Neural progenitor cell (in vitro differentiated cells): ENCODE measurements around the gene AGBL4. TPM values are rescaled to one million over a fixed set of nuclear protein-coding genes. Genes with fewer than 3 reads are reported as not detected.

Experiments
- DNase-seq: peaks from one replicate; pipeline ENCODE4 v3.0.0-alpha.2; 2016; ENCODE audit warnings: low spot score
- H2AFZ ChIP-seq: fragments of 200-600 bp; sonication (generic); replicated peaks from 2 replicates; pipeline ENCODE4 v1.6.1; 2016; ENCODE audit warnings: antibody characterized with exemption
- H3F3A ChIP-seq: fragments of 200-600 bp; sonication (generic); 2 replicates; pipeline ENCODE4 v1.6.1; 2016; ENCODE audit warnings: antibody characterized with exemption, low read depth
- H3K27ac ChIP-seq: fragments of 200-600 bp; sonication (generic); 2 replicates; pipeline ENCODE4 v1.5.1; 2016; ENCODE audit warnings: mild to moderate bottlenecking
- H3K27me3 ChIP-seq: fragments of 200-600 bp; sonication (generic); 2 replicates; pipeline ENCODE4 v1.6.1; 2016; ENCODE audit warnings: mild to moderate bottlenecking, moderate library complexity
- H3K36me3 ChIP-seq: fragments of 200-600 bp; sonication (generic); 2 replicates; pipeline ENCODE4 v1.5.1; 2016
- H3K4me1 ChIP-seq: fragments of 200-600 bp; sonication (generic); 2 replicates; pipeline ENCODE4 v1.6.1; 2016; ENCODE audit warnings: mixed run types
- H3K4me2 ChIP-seq: fragments of 200-600 bp; sonication (generic); 2 replicates; pipeline ENCODE4 v1.6.1; 2016
- H3K4me3 ChIP-seq: fragments of 200-600 bp; sonication (generic); 2 replicates; pipeline ENCODE4 v1.5.1; 2016
- H3K79me2 ChIP-seq: fragments of 200-600 bp; sonication (generic); 2 replicates; pipeline ENCODE4 v1.6.1; 2016; ENCODE audit warnings: low read depth
- H3K9ac ChIP-seq: fragments of 200-600 bp; sonication (generic); 2 replicates; pipeline ENCODE4 v1.6.1; 2016
- H3K9me3 ChIP-seq: fragments of 200-600 bp; sonication (generic); 2 replicates; pipeline ENCODE4 v1.5.1; 2016; ENCODE audit warnings: low read depth
- H4K20me1 ChIP-seq: fragments of 200-600 bp; sonication (generic); 2 replicates; pipeline ENCODE4 v1.6.1; 2016; ENCODE audit warnings: low read depth
- H3K27ac Mint-ChIP-seq: 3 replicates; pipeline ENCODE4 v1.8.0; 2021; ENCODE audit warnings: mixed read lengths
- H3K27me3 Mint-ChIP-seq: 2 replicates; pipeline ENCODE4 v1.8.0; 2022; ENCODE audit warnings: low read depth, mild to moderate bottlenecking, inconsistent platforms, moderate library complexity, mixed read lengths; ENCODE audit not compliant: insufficient read depth
- H3K36me3 Mint-ChIP-seq: 3 replicates; pipeline ENCODE4 v1.8.0; 2021; ENCODE audit warnings: mixed read lengths
- H3K4me1 Mint-ChIP-seq: 3 replicates; pipeline ENCODE4 v1.8.0; 2021; ENCODE audit warnings: mixed read lengths
- H3K4me3 Mint-ChIP-seq: 3 replicates; pipeline ENCODE4 v1.8.0; 2021; ENCODE audit warnings: mild to moderate bottlenecking, moderate library complexity, mixed read lengths
- H3K9me3 Mint-ChIP-seq: 3 replicates; pipeline ENCODE4 v1.8.0; 2020; ENCODE audit warnings: mixed read lengths
- CTCF ChIP-seq: fragments of 200-600 bp; sonication (generic); IDR thresholded peaks from 2 replicates; pipeline ENCODE4 v1.5.1; 2017; ENCODE audit warnings: antibody characterized with exemption, mild to moderate bottlenecking
- EZH2 ChIP-seq: fragments of 200-600 bp; sonication (generic); IDR thresholded peaks from 2 replicates; pipeline ENCODE4 v1.6.1; 2017; ENCODE audit warnings: antibody characterized with exemption, mild to moderate bottlenecking, moderate library complexity
- EZH2phosphoT487 ChIP-seq: fragments of 200-600 bp; sonication (generic); IDR thresholded peaks from 2 replicates; pipeline ENCODE4 v1.6.1; 2017; ENCODE audit warnings: antibody characterized with exemption
- total RNA-seq: library from RNA; depleted of rRNA; stranded (reverse); fragments of >200 nt; gene quantifications from 2 replicates; pipeline ENCODE4 v1.2.3, GENCODE V29; 2015; ENCODE audit warnings: low replicate concordance

Gene AGBL4
- total RNA-seq, 1 donor from 2014 or later: 1.5 TPM

- H3K9me3 Mint-ChIP-seq: no peaks in the 10 kb centered on the region
- peaks cover 19% of the 10 kb centered on the region for H3K4me1 ChIP-seq
- no peak overlapping the region for H3K27ac Mint-ChIP-seq
- no peak for TF ChIP-seq EZH2phosphoT487
- TF ChIP-seq EZH2: no peak
- no peaks in the 10 kb centered on the region for H3K9me3 ChIP-seq
- H3K4me1 Mint-ChIP-seq: peaks cover 38% of the 10 kb centered on the region
- H3F3A ChIP-seq: no peaks in the 10 kb centered on the region
- no peaks in the 10 kb centered on the region for H3K36me3 Mint-ChIP-seq
- H3K36me3 ChIP-seq: no peaks in the 10 kb centered on the region
- H3K4me2 ChIP-seq: peak overlapping the region; percentile 36
- peak; percentile 43 for DNase-seq
- no peak overlapping the region for H3K9ac ChIP-seq
- H3K4me3 ChIP-seq: no peak overlapping the region
- H3K27me3 ChIP-seq: no peaks in the 10 kb centered on the region
- no peaks in the 10 kb centered on the region for H3K27me3 Mint-ChIP-seq
- H3K79me2 ChIP-seq: no peaks in the 10 kb centered on the region
- H3K4me3 Mint-ChIP-seq: no peak overlapping the region
- no peak overlapping the region for H2AFZ ChIP-seq
- H4K20me1 ChIP-seq: no peaks in the 10 kb centered on the region
- no peak overlapping the region for H3K27ac ChIP-seq
Measured at GRCh38 chr1:48684381-48684780, 1339.4 kb downstream of the AGBL4 start.

GRCh38 chr1:48683839-48684238 is 1339.9 kb downstream of the AGBL4 start:
- no peak overlapping the region for H3K27ac Mint-ChIP-seq
- H3K4me1 Mint-ChIP-seq: peaks cover 38% of the 10 kb centered on the region
- H3K9me3 Mint-ChIP-seq: no peaks in the 10 kb centered on the region
- no peak for TF ChIP-seq CTCF
- TF ChIP-seq EZH2: no peak
- no peak for TF ChIP-seq EZH2phosphoT487
- Histone ChIP-seq H3K4me2 (peak overlapping the region; percentile 36), H3K4me3 (no peak overlapping the region), H3K27me3 (no peaks in the 10 kb centered on the region), H3K36me3 (no peaks in the 10 kb centered on the region), H3K27ac (no peak overlapping the region), H3K9ac (no peak overlapping the region), H3K79me2 (no peaks in the 10 kb centered on the region), H3K9me3 (no peaks in the 10 kb centered on the region), H4K20me1 (no peaks in the 10 kb centered on the region), H3K4me1 (peaks cover 19% of the 10 kb centered on the region), H3F3A (no peaks in the 10 kb centered on the region), H2AFZ (no peak overlapping the region)
- H3K36me3 Mint-ChIP-seq: no peaks in the 10 kb centered on the region
- no peak overlapping the region for H3K4me3 Mint-ChIP-seq
- no peak for DNase-seq
- H3K27me3 Mint-ChIP-seq: peaks cover under 1% of the 10 kb centered on the region

GRCh38 chr1:48681476-48682305 is 1342.1 kb downstream of the AGBL4 start:
- no peak overlapping the region for H3K27ac ChIP-seq
- no peak overlapping the region for H3K4me2 ChIP-seq
- H3F3A ChIP-seq: no peaks in the 10 kb centered on the region
- Mint-ChIP-seq H3K4me3 (no peak overlapping the region), H3K27ac (no peak overlapping the region), H3K27me3 (peaks cover 3% of the 10 kb centered on the region), H3K9me3 (no peaks in the 10 kb centered on the region), H3K36me3 (no peaks in the 10 kb centered on the region), H3K4me1 (peaks cover 29% of the 10 kb centered on the region)
- DNase-seq: no peak
- no peaks in the 10 kb centered on the region for H4K20me1 ChIP-seq
- no peaks in the 10 kb centered on the region for H3K27me3 ChIP-seq
- no peak overlapping the region for H3K9ac ChIP-seq
- H2AFZ ChIP-seq: no peak overlapping the region
- H3K9me3 ChIP-seq: no peaks in the 10 kb centered on the region
- no peaks in the 10 kb centered on the region for H3K36me3 ChIP-seq
- no peaks in the 10 kb centered on the region for H3K79me2 ChIP-seq
- TF ChIP-seq EZH2 (no peak), CTCF (no peak), EZH2phosphoT487 (no peak)
- peaks cover 23% of the 10 kb centered on the region for H3K4me1 ChIP-seq
- H3K4me3 ChIP-seq: no peak overlapping the region

- Histone ChIP-seq H3K27me3 (no peaks in the 10 kb centered on the region), H3K9me3 (no peaks in the 10 kb centered on the region), H3K36me3 (no peaks in the 10 kb centered on the region), H2AFZ (peak overlapping the region; percentile 50), H3K4me2 (no peak overlapping the region), H3K4me3 (no peak overlapping the region), H3F3A (no peaks in the 10 kb centered on the region), H3K79me2 (no peaks in the 10 kb centered on the region), H3K27ac (no peak overlapping the region), H4K20me1 (no peaks in the 10 kb centered on the region), H3K4me1 (peaks cover 23% of the 10 kb centered on the region), H3K9ac (no peak overlapping the region)
- TF ChIP-seq CTCF: peak; percentile 36
- no peak for TF ChIP-seq EZH2
- Mint-ChIP-seq H3K27ac (peak overlapping the region; percentile 59), H3K9me3 (no peaks in the 10 kb centered on the region), H3K36me3 (no peaks in the 10 kb centered on the region), H3K4me3 (no peak overlapping the region), H3K4me1 (peaks cover 25% of the 10 kb centered on the region), H3K27me3 (peaks cover 5% of the 10 kb centered on the region)
- DNase-seq: peak; percentile 33
Measured at GRCh38 chr1:48680411-48681035, 1343.2 kb downstream of the AGBL4 start.
